Mesendoderm (in vitro differentiated cells): ENCODE measurements around the gene MOGAT1.

Experiments used
- DNase-seq: peaks from one replicate; pipeline ENCODE4 v3.0.0; 2013
- H2AK5ac ChIP-seq: 2 replicates; pipeline ENCODE4 v1.6.1; 2013; ENCODE audit warnings: low read length, inconsistent platforms
- H2BK120ac ChIP-seq: 2 replicates; pipeline ENCODE4 v1.6.1; 2013; ENCODE audit warnings: low read depth, mild to moderate bottlenecking, low read length, moderate library complexity, mixed read lengths
- H2BK15ac ChIP-seq: replicated peaks from 2 replicates; pipeline ENCODE4 v1.6.1; 2013; ENCODE audit warnings: low read depth, mild to moderate bottlenecking, moderate library complexity
- H2BK5ac ChIP-seq: 2 replicates; pipeline ENCODE4 v1.6.1; 2013; ENCODE audit warnings: low read length, inconsistent platforms
- H3K18ac ChIP-seq: 2 replicates; pipeline ENCODE4 v1.6.1; 2013; ENCODE audit warnings: mild to moderate bottlenecking, low read length, mixed read lengths
- H3K23ac ChIP-seq: one replicate; pipeline ENCODE4 v1.6.1; 2013; ENCODE audit warnings: low read length
- H3K27ac ChIP-seq: 2 replicates; pipeline ENCODE4 v1.5.1; 2013; ENCODE audit warnings: low read depth, mild to moderate bottlenecking, inconsistent platforms, low read length, moderate library complexity
- H3K27me3 ChIP-seq: 2 replicates; pipeline ENCODE4 v1.6.1; 2013; ENCODE audit warnings: low read length, control low read depth, mild to moderate bottlenecking, inconsistent platforms; ENCODE audit not compliant: insufficient read depth, poor library complexity
- H3K36me3 ChIP-seq: 2 replicates; pipeline ENCODE4 v1.6.1; 2013; ENCODE audit warnings: low read length, inconsistent platforms; ENCODE audit not compliant: control insufficient read depth, insufficient read depth
- H3K4ac ChIP-seq: one replicate; pipeline ENCODE4 v1.6.1; 2013; ENCODE audit warnings: low read depth, mild to moderate bottlenecking, low read length, moderate library complexity
- H3K4me1 ChIP-seq: 2 replicates; pipeline ENCODE4 v1.6.1; 2013; ENCODE audit warnings: low read depth, low read length, inconsistent platforms; ENCODE audit not compliant: control insufficient read depth
- H3K4me2 ChIP-seq: 2 replicates; pipeline ENCODE4 v1.6.1; 2013; ENCODE audit warnings: low read length
- H3K4me3 ChIP-seq: 2 replicates; pipeline ENCODE4 v1.5.1; 2013; ENCODE audit warnings: mild to moderate bottlenecking, low read length
- H3K56ac ChIP-seq: one replicate; pipeline ENCODE4 v1.6.1; 2013; ENCODE audit warnings: low read length
- H3K79me1 ChIP-seq: 2 replicates; pipeline ENCODE4 v1.6.1; 2013; ENCODE audit warnings: low read length, inconsistent platforms
- H3K79me2 ChIP-seq: 2 replicates; pipeline ENCODE4 v1.6.1; 2013; ENCODE audit warnings: mild to moderate bottlenecking, low read length; ENCODE audit not compliant: control insufficient read depth, insufficient read depth
- H3K9ac ChIP-seq: 2 replicates; pipeline ENCODE4 v1.6.1; 2013; ENCODE audit warnings: low read length, inconsistent platforms
- H4K5ac ChIP-seq: one replicate; pipeline ENCODE4 v1.6.1; 2013; ENCODE audit warnings: low read length
- H4K8ac ChIP-seq: one replicate; pipeline ENCODE4 v1.6.1; 2013; ENCODE audit warnings: low read depth, mild to moderate bottlenecking, control low read depth, low read length, moderate library complexity
- WGBS: extraction: QIAGEN DNeasy Blood & Tissue Kit; methylation state at CpG from one replicate; pipeline ENCODE4 v1.1.7; 2013; ENCODE audit warnings: low lambda C conversion rate, missing lambda C conversion rate; ENCODE audit not compliant: insufficient coverage; ENCODE audit errors: extremely low coverage; 5-methylcytosine and 5-hydroxymethylcytosine counted together

MOGAT1 gene

DNA sequence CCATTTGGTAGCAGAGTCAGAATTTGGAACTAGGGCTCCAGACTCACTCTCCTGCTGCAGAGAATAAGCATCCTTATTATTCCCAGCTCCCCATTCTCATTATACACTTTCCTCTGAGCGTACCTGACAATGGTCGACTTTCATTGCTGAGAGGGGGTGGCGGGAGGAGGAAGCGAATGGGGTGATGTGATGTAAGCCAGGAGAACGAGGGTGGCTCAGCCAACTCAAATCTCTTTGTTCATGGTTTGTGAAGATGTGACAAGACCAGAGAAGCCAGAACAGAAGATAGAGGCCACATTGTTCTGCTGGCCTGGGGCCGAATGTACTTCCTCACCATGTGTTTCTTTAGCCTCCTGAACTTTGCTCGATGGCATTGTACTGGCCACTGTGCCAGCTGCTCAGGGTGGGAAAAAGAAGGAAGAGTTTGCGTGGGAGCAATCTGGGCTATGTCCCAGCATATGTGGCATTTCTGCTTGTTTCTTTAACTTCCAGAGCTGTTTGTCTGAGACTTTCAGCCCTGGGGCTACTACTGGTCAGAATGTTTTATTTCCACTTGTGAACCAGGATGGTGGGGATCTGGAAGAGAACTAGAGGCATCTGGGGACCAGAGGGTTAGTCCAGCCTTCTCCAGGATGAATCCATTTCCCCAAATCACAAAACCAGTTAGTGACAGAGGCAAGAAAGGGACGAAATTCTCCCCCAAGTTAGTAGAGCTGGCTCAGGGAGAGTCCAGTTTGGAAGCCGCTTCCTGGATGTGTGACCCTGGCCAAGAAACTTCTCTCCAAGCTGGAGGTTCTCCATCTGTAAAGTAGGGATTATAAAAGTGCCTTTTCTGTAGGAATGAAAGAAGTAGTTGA lies 62.6 kb downstream of the MOGAT1 start:
- H3K79me2 ChIP-seq = no peaks in the 10 kb centered on the region
- WGBS = no CpG with 5 or more reads among the region's 10 CpGs
- DNase-seq = no peak
- H2AK5ac ChIP-seq = no peak overlapping the region
- no peak overlapping the region for H3K27ac ChIP-seq
- H3K9ac ChIP-seq = no peak overlapping the region
- no peaks in the 10 kb centered on the region for H3K4me1 ChIP-seq
- H3K27me3 ChIP-seq = no peaks in the 10 kb centered on the region
- no peak overlapping the region for H3K56ac ChIP-seq
- H2BK15ac ChIP-seq = no peak overlapping the region
- H2BK120ac ChIP-seq = no peak overlapping the region
- H3K4ac ChIP-seq = no peak overlapping the region
- no peak overlapping the region for H3K18ac ChIP-seq
- H3K36me3 ChIP-seq = no peaks in the 10 kb centered on the region
- H3K79me1 ChIP-seq = no peaks in the 10 kb centered on the region
- H3K23ac ChIP-seq = no peak overlapping the region
- no peak overlapping the region for H3K4me2 ChIP-seq
- no peak overlapping the region for H4K5ac ChIP-seq
- no peak overlapping the region for H4K8ac ChIP-seq
- no peak overlapping the region for H2BK5ac ChIP-seq
- H3K4me3 ChIP-seq = no peak overlapping the region

GRCh38 chr2:222734703-222735014 lies 63.2 kb downstream of the MOGAT1 start:
- DNase-seq = no peak
- Histone ChIP-seq H3K36me3 (no peaks in the 10 kb centered on the region), H3K23ac (no peak overlapping the region), H3K4me1 (no peaks in the 10 kb centered on the region), H4K8ac (no peak overlapping the region), H3K56ac (no peak overlapping the region), H2BK120ac (no peak overlapping the region), H2AK5ac (no peak overlapping the region), H3K9ac (no peak overlapping the region), H2BK15ac (no peak overlapping the region), H3K79me2 (no peaks in the 10 kb centered on the region), H4K5ac (no peak overlapping the region), H2BK5ac (no peak overlapping the region), H3K27me3 (no peaks in the 10 kb centered on the region), H3K18ac (no peak overlapping the region), H3K79me1 (no peaks in the 10 kb centered on the region), H3K4me3 (no peak overlapping the region), H3K4ac (no peak overlapping the region), H3K27ac (no peak overlapping the region), H3K4me2 (no peak overlapping the region)
- WGBS = no CpG with 5 or more reads among the region's 1 CpG

GRCh38 chr2:222736301-222736700 lies 64.8 kb downstream of the MOGAT1 start:
- Histone ChIP-seq H3K9ac (no peak overlapping the region), H2BK120ac (no peak overlapping the region), H3K79me2 (no peaks in the 10 kb centered on the region), H4K5ac (no peak overlapping the region), H3K4me2 (no peak overlapping the region), H3K36me3 (no peaks in the 10 kb centered on the region), H4K8ac (no peak overlapping the region), H3K27ac (no peak overlapping the region), H3K4me1 (no peaks in the 10 kb centered on the region), H3K27me3 (no peaks in the 10 kb centered on the region), H2BK15ac (no peak overlapping the region), H3K4me3 (no peak overlapping the region), H3K56ac (no peak overlapping the region), H2AK5ac (no peak overlapping the region), H3K79me1 (no peaks in the 10 kb centered on the region), H3K23ac (no peak overlapping the region), H2BK5ac (no peak overlapping the region), H3K18ac (no peak overlapping the region), H3K4ac (no peak overlapping the region)
- no peak for DNase-seq
- WGBS = no CpG with 5 or more reads among the region's 2 CpGs

DNA sequence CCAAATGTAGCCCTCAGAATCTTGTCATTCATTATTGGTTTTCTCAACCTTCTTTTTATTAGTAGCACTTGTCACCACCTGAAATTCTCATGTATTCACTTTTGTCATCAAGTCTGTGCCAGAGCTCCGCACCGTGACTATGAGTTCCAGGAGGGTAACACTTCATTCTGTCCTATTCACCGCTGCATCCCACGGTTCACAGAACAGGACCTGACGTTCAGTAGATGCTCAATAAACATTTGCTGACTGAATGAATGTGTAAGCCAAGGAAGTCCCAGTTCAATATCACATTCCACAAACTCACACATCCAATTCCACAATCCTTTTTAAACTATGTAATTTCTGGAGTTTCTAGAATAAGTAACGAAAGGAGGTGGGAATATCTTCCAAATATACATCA lies 65.5 kb downstream of the MOGAT1 start:
- Histone ChIP-seq H3K27me3 (no peaks in the 10 kb centered on the region), H2AK5ac (no peak overlapping the region), H4K8ac (no peak overlapping the region), H3K4me2 (no peak overlapping the region), H3K4me1 (no peaks in the 10 kb centered on the region), H3K27ac (no peak overlapping the region), H3K4me3 (no peak overlapping the region), H3K18ac (no peak overlapping the region), H3K23ac (no peak overlapping the region), H2BK5ac (no peak overlapping the region), H3K56ac (no peak overlapping the region), H3K9ac (no peak overlapping the region), H3K36me3 (no peaks in the 10 kb centered on the region), H2BK15ac (no peak overlapping the region), H3K79me2 (no peaks in the 10 kb centered on the region), H4K5ac (no peak overlapping the region), H3K4ac (no peak overlapping the region), H3K79me1 (no peaks in the 10 kb centered on the region), H2BK120ac (no peak overlapping the region)
- no CpG with 5 or more reads among the region's 6 CpGs for WGBS
- no peak for DNase-seq

GRCh38 chr2:222738312-222738711 lies 66.9 kb downstream of the MOGAT1 start:
- Histone ChIP-seq H2BK15ac (no peak overlapping the region), H3K36me3 (no peaks in the 10 kb centered on the region), H3K79me2 (no peaks in the 10 kb centered on the region), H4K8ac (no peak overlapping the region), H3K9ac (no peak overlapping the region), H3K27ac (no peak overlapping the region), H2BK120ac (no peak overlapping the region), H2BK5ac (no peak overlapping the region), H3K4me2 (no peak overlapping the region), H3K23ac (no peak overlapping the region), H3K56ac (no peak overlapping the region), H3K27me3 (no peaks in the 10 kb centered on the region), H3K4ac (no peak overlapping the region), H3K18ac (no peak overlapping the region), H3K4me3 (no peak overlapping the region), H4K5ac (no peak overlapping the region), H3K79me1 (no peaks in the 10 kb centered on the region), H2AK5ac (no peak overlapping the region), H3K4me1 (no peaks in the 10 kb centered on the region)
- no CpG with 5 or more reads among the region's 5 CpGs for WGBS
- no peak for DNase-seq

- no CpG with 5 or more reads among the region's 3 CpGs for WGBS
- DNase-seq = no peak
- Histone ChIP-seq H2BK15ac (no peak overlapping the region), H3K9ac (no peak overlapping the region), H3K23ac (no peak overlapping the region), H3K4me3 (no peak overlapping the region), H2BK5ac (no peak overlapping the region), H2AK5ac (no peak overlapping the region), H3K36me3 (no peaks in the 10 kb centered on the region), H3K27ac (no peak overlapping the region), H3K18ac (no peak overlapping the region), H3K79me2 (no peaks in the 10 kb centered on the region), H2BK120ac (no peak overlapping the region), H3K56ac (no peak overlapping the region), H3K79me1 (no peaks in the 10 kb centered on the region), H3K4ac (no peak overlapping the region), H3K4me2 (no peak overlapping the region), H4K5ac (no peak overlapping the region), H4K8ac (no peak overlapping the region), H3K4me1 (no peaks in the 10 kb centered on the region), H3K27me3 (no peaks in the 10 kb centered on the region)
These were observed 67.4 kb downstream of the MOGAT1 start for GRCh38 chr2:222738809-222739208.
